ENCODE results near the gene CRIP3. TPM values are rescaled to one million over a fixed set of nuclear protein-coding genes. Genes with fewer than 3 reads are reported as not detected.

CRIP3 gene
- total RNA-seq, 1 experiment from 2014 or later, result 2.3 TPM

DNA sequence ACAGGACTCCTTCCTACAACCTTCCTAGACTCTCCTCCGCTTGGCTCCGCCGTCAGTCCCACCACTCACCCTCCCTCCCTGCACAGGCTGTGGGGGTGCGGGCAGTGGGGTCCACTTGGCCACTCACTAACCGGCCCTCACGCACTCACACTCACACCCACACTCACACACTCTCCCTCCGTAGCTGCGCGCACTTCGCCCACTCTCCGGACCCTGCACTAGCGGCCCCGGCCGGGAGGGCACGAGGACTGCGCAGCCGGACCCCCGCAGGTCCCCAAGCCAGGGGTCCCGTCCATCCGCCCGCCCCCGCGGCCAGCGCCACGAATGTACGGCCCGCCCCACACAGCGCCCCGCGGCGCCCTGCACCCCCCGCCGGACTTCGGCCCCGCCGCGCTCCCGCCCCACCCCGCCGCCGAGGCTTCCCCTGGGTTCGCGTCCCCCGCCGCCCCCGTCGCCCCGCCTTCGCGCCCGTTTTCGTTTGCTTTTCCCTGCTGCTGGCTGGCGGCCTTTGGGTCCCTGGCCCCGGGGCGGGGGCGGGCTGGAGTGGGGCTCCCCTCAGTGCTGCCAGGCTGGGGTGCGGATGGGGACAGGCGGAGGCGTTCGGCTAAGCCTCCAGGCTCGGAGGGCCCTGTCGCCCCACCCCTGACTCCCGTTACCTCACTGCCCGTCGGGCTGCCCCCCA lies 33.6 kb downstream of the CRIP3 start:
- Mint-ChIP-seq H3K36me3 (ENCODE audit: insufficient read depth, unreplicated experiment) (peaks cover 9% of the 10 kb centered on the region), H3K27ac (ENCODE audit: unreplicated experiment) (no peak overlapping the region), H3K4me3 (ENCODE audit: low read depth, unreplicated experiment) (peak overlapping the region; percentile 30), H3K27me3 (ENCODE audit: unreplicated experiment) (peaks cover 85% of the 10 kb centered on the region), H3K9me3 (ENCODE audit: low read depth, unreplicated experiment) (no peaks in the 10 kb centered on the region), H3K4me1 (ENCODE audit: low read depth, unreplicated experiment) (peaks cover 14% of the 10 kb centered on the region)
- no TSS peak for BruUV-seq (replicated peaks)
- DNase-seq, result peak; percentile 49
- TF ChIP-seq, protein P1, sequence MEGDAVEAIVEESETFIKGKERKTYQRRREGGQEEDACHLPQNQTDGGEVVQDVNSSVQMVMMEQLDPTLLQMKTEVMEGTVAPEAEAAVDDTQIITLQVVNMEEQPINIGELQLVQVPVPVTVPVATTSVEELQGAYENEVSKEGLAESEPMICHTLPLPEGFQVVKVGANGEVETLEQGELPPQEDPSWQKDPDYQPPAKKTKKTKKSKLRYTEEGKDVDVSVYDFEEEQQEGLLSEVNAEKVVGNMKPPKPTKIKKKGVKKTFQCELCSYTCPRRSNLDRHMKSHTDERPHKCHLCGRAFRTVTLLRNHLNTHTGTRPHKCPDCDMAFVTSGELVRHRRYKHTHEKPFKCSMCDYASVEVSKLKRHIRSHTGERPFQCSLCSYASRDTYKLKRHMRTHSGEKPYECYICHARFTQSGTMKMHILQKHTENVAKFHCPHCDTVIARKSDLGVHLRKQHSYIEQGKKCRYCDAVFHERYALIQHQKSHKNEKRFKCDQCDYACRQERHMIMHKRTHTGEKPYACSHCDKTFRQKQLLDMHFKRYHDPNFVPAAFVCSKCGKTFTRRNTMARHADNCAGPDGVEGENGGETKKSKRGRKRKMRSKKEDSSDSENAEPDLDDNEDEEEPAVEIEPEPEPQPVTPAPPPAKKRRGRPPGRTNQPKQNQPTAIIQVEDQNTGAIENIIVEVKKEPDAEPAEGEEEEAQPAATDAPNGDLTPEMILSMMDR (IDR thresholded peaks at IDR 0.05; ENCODE audit: unreplicated experiment), result no peak
- intact Hi-C loops (cut with micrococcal nuclease; ENCODE audit: unreplicated experiment), result no loop called here
- CTCF ChIA-PET, result no interaction called here

DNA sequence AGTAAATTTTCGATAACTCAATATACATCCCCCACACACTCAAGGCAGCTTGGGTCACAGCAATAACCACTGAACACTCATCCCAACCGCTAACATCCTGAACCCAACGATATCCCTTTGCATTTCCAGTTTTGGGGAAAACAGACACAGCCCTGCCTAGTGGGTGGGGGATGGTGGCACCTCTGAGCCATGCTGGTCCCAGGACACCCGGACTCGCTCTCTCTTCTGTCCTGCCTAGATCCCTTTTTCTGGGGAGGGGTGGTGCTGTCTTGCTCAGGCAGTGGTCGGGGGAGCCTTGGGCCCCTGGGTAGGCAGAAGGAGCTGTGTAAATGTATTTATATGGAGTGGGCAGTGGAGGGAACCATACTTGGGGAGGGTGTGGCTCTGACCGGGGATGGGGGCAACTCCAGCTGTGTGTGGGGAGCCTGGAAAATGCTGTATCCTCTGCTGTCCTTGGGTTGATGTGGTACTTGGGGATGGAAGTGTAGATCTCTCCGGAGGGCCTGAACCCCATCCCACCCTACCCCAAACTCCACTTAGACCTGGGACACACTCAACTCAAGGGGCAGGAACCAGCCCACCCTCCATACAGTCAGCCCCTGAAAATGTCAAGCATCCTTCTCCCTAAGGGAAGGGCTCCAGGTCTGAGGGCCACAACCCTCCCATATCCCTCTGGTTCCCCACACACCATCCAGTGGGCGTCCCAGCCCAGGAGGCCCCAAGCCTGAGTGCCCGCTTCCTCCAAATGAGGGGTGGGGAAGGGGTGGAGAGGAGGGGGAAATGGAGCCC lies 34.3 kb downstream of the CRIP3 start:
- no TSS peak for BruUV-seq (replicated peaks)
- Mint-ChIP-seq H3K27ac (ENCODE audit: unreplicated experiment) (no peak overlapping the region), H3K4me3 (ENCODE audit: low read depth, unreplicated experiment) (peak overlapping the region; percentile 30), H3K4me1 (ENCODE audit: low read depth, unreplicated experiment) (peaks cover 18% of the 10 kb centered on the region), H3K36me3 (ENCODE audit: insufficient read depth, unreplicated experiment) (peaks cover 9% of the 10 kb centered on the region), H3K27me3 (ENCODE audit: unreplicated experiment) (peaks cover 90% of the 10 kb centered on the region), H3K9me3 (ENCODE audit: low read depth, unreplicated experiment) (no peaks in the 10 kb centered on the region)
- intact Hi-C loops (cut with micrococcal nuclease; ENCODE audit: unreplicated experiment), result no loop called here
- TF ChIP-seq, protein P1 (IDR thresholded peaks at IDR 0.05; ENCODE audit: unreplicated experiment), result no peak
- CTCF ChIA-PET, result no interaction called here
- no peak for DNase-seq

DNA sequence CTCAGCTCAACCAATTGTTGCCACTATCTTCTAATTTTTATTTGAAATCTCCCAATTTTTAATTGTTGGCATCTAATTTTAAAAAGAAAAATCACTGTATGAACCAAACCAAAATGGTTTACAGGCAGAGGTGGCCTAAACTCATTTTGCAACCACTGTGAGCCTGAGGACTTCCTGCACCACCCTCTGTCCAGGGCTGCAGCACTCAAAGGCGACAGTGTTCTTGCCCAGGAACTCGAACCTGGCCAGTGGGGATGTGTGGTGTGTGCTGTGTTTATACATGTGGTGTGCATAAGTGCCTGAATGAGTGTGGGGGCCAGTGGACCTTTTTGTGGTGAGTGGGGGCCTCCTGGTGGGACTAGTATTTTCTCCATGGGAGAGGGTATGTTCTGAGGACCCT lies 34.9 kb downstream of the CRIP3 start:
- no peak overlapping the region for H3K27ac Mint-ChIP-seq (ENCODE audit: unreplicated experiment)
- H3K27me3 Mint-ChIP-seq (ENCODE audit: unreplicated experiment), result peaks cover 92% of the 10 kb centered on the region
- H3K4me1 Mint-ChIP-seq (ENCODE audit: low read depth, unreplicated experiment), result peaks cover 17% of the 10 kb centered on the region
- intact Hi-C loops (cut with micrococcal nuclease; ENCODE audit: unreplicated experiment), result no loop called here
- CTCF ChIA-PET, result interaction anchor here (1.9 kb wide), 1 partner anchor 11 kb away, joined by 6 read pairs; no protein-coding TSS in a partner anchor
- H3K36me3 Mint-ChIP-seq (ENCODE audit: insufficient read depth, unreplicated experiment), result peaks cover 9% of the 10 kb centered on the region
- TF ChIP-seq, protein P1 (IDR thresholded peaks at IDR 0.05; ENCODE audit: unreplicated experiment), result no peak
- no peaks in the 10 kb centered on the region for H3K9me3 Mint-ChIP-seq (ENCODE audit: low read depth, unreplicated experiment)
- no TSS peak for BruUV-seq (replicated peaks)
- no peak overlapping the region for H3K4me3 Mint-ChIP-seq (ENCODE audit: low read depth, unreplicated experiment)
- DNase-seq, result no peak

DNA sequence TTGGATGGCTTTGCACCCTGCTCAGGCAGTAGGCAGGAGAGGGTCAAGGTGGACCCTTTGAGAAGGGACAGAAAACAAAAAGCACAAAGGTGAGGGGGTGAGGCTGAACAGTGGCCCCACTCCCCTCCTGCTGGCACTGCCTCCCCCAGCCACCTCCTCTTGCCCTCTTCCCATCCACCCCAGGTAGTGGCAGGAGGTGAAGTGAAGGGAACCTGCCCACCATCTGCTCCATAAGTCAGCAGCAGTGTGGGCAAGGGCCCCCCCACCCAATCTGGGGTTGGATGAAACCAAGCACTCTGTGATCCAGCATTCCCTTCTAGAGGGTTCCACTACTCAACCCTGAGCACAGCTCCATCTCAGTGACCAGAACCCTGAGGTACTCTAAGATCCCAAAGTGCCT lies 36.7 kb downstream of the CRIP3 start:
- no peak for DNase-seq
- CTCF ChIA-PET, result interaction anchor here (0.5 to 1.9 kb wide), 4 partner anchors 9 to 94 kb away, joined by 3 to 6 read pairs (median 4); no protein-coding TSS in a partner anchor
- H3K9me3 Mint-ChIP-seq (ENCODE audit: low read depth, unreplicated experiment), result no peaks in the 10 kb centered on the region
- H3K27ac Mint-ChIP-seq (ENCODE audit: unreplicated experiment), result no peak overlapping the region
- TF ChIP-seq, protein P1 (IDR thresholded peaks at IDR 0.05; ENCODE audit: unreplicated experiment), result no peak
- no TSS peak for BruUV-seq (replicated peaks)
- H3K27me3 Mint-ChIP-seq (ENCODE audit: unreplicated experiment), result peaks cover 93% of the 10 kb centered on the region
- H3K4me3 Mint-ChIP-seq (ENCODE audit: low read depth, unreplicated experiment), result no peak overlapping the region
- peaks cover 9% of the 10 kb centered on the region for H3K36me3 Mint-ChIP-seq (ENCODE audit: insufficient read depth, unreplicated experiment)
- H3K4me1 Mint-ChIP-seq (ENCODE audit: low read depth, unreplicated experiment), result peaks cover 20% of the 10 kb centered on the region
- intact Hi-C loops (cut with micrococcal nuclease; ENCODE audit: unreplicated experiment), result no loop called here
